NCI-H128 (cell line): ENCODE data around the gene CEPT1.
"Not testable (repeated sequence)": the region's sequence is repeated elsewhere in the genome, so short reads cannot be mapped to it uniquely, and the experiment has no call there.

ENCODE experiments used
- DNase-seq: peaks from one replicate; lab custom pipeline; 2025; ENCODE audit not compliant: unreplicated experiment; lab: John Stamatoyannopoulos, UW

CEPT1 gene

GRCh38 chr1:111208921-111209320, 68.9 kb downstream of the CEPT1 start:
- no peak for DNase-seq

- no peak for DNase-seq
These were observed 69.6 kb downstream of the CEPT1 start for GRCh38 chr1:111209622-111210021.

- no peak for DNase-seq
These were observed 71.9 kb downstream of the CEPT1 start for GRCh38 chr1:111211921-111212320.

- DNase-seq: no peak
These were observed 72.8 kb downstream of the CEPT1 start for GRCh38 chr1:111212634-111213335.

GRCh38 chr1:111213412-111213811, 73.4 kb downstream of the CEPT1 start:
- no peak for DNase-seq

- no peak for DNase-seq
These were observed 74.2 kb downstream of the CEPT1 start for GRCh38 chr1:111214074-111214801.

- DNase-seq: no peak
These were observed 74.9 kb downstream of the CEPT1 start for GRCh38 chr1:111214884-111215283.

- not testable (repeated sequence) for DNase-seq
These were observed 75.3 kb downstream of the CEPT1 start for GRCh38 chr1:111215285-111215684.

- no peak for DNase-seq
These were observed 76.7 kb downstream of the CEPT1 start for GRCh38 chr1:111216751-111217150.

GRCh38 chr1:111217183-111217910, 77.3 kb downstream of the CEPT1 start:
- no peak for DNase-seq

- no peak for DNase-seq
These were observed 78.9 kb downstream of the CEPT1 start for GRCh38 chr1:111218701-111219556.

GRCh38 chr1:111219557-111220286, 79.7 kb downstream of the CEPT1 start:
- no peak for DNase-seq

GRCh38 chr1:111220302-111220890, 80.4 kb downstream of the CEPT1 start:
- DNase-seq: no peak

- no peak for DNase-seq
These were observed 81.2 kb downstream of the CEPT1 start for GRCh38 chr1:111221276-111221632.

GRCh38 chr1:111221633-111222291, 81.7 kb downstream of the CEPT1 start:
- no peak for DNase-seq

- peak; percentile 37 for DNase-seq
These were observed 82.5 kb downstream of the CEPT1 start for GRCh38 chr1:111222308-111223125.

- no peak for DNase-seq
These were observed 83.2 kb downstream of the CEPT1 start for GRCh38 chr1:111223126-111223685.

GRCh38 chr1:111225091-111225490, 85.1 kb downstream of the CEPT1 start:
- no peak for DNase-seq
